Ishikawa (cell line): ENCODE results near the gene PEDS1.

Source experiments
- CEBPB ChIP-seq: IDR thresholded peaks from 2 replicates; pipeline ENCODE4 v1.6.1; 2012
- CREB1 ChIP-seq: IDR thresholded peaks from 2 replicates; pipeline ENCODE4 v1.6.1; 2012; ENCODE audit warnings: low read depth
- EGR1 ChIP-seq: IDR thresholded peaks from 2 replicates; pipeline ENCODE4 v1.6.1; 2012
- EP300 ChIP-seq: IDR thresholded peaks from 2 replicates; pipeline ENCODE4 v1.6.1; 2012; ENCODE audit warnings: borderline replicate concordance
- FOXM1 ChIP-seq: IDR thresholded peaks from 2 replicates; pipeline ENCODE4 v1.6.1; 2012; ENCODE audit warnings: low read depth, borderline replicate concordance
- NFIC ChIP-seq: IDR thresholded peaks from 2 replicates; pipeline ENCODE4 v1.6.1; 2012
- RAD21 ChIP-seq: IDR thresholded peaks from 2 replicates; pipeline ENCODE4 v1.6.1; 2012; ENCODE audit warnings: low read depth
- TAF1 ChIP-seq: IDR thresholded peaks from 2 replicates; pipeline ENCODE4 v1.6.1; 2012; ENCODE audit warnings: low read depth, mild to moderate bottlenecking
- TCF12 ChIP-seq: IDR thresholded peaks from 2 replicates; pipeline ENCODE4 v1.6.1; 2012; ENCODE audit warnings: low read depth
- TEAD4 ChIP-seq: IDR thresholded peaks from 2 replicates; pipeline ENCODE4 v1.6.1; 2012
- YY1 ChIP-seq: IDR thresholded peaks from 2 replicates; pipeline ENCODE4 v1.6.1; 2012; ENCODE audit warnings: low read depth
- ZBTB7A ChIP-seq: IDR thresholded peaks from 2 replicates; pipeline ENCODE4 v1.6.1; 2012; ENCODE audit warnings: low read depth
- TF ChIP-seq, protein P1 (sequence below): IDR thresholded peaks from 2 replicates; pipeline ENCODE4 v1.6.1; 2012
- TF ChIP-seq, protein P2 (sequence below): IDR thresholded peaks from 2 replicates; pipeline ENCODE4 v1.6.1; 2012
- TF ChIP-seq, protein P3 (sequence below): IDR thresholded peaks from 2 replicates; pipeline ENCODE4 v1.6.1; 2012; ENCODE audit warnings: low read depth, mild to moderate bottlenecking

The PEDS1 gene

DNA sequence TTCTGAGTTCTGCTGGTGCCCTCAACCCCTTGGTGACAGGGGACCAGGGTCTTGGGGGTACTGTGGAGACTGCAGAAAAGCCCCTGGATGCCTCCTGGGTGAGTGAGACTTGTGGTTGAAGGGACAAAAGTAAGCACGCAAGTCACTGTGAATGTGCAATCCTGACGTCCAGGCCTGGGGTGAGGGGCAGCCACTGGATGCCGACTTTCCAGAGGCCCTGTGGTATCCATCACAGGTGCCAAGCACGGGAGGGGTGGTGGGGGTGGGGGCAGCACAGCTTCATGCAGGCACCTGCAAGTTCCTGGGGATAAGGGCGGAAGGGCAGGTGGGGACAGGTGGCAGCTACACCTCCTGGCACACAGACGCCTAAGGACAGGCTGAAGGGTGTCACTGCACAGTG lies 20.5 kb downstream of the PEDS1 start:
- TF ChIP-seq TAF1 = no peak
- TF ChIP-seq, protein P1, sequence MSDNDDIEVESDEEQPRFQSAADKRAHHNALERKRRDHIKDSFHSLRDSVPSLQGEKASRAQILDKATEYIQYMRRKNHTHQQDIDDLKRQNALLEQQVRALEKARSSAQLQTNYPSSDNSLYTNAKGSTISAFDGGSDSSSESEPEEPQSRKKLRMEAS = no peak
- TF ChIP-seq TCF12 = no peak
- no peak for TF ChIP-seq EGR1
- TF ChIP-seq ZBTB7A = no peak
- TF ChIP-seq CEBPB = no peak
- TF ChIP-seq, protein P2, sequence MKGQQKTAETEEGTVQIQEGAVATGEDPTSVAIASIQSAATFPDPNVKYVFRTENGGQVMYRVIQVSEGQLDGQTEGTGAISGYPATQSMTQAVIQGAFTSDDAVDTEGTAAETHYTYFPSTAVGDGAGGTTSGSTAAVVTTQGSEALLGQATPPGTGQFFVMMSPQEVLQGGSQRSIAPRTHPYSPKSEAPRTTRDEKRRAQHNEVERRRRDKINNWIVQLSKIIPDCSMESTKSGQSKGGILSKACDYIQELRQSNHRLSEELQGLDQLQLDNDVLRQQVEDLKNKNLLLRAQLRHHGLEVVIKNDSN = no peak
- TF ChIP-seq NFIC = no peak
- no peak for TF ChIP-seq RAD21
- no peak for TF ChIP-seq TEAD4
- TF ChIP-seq EP300 = no peak
- TF ChIP-seq, protein P3, sequence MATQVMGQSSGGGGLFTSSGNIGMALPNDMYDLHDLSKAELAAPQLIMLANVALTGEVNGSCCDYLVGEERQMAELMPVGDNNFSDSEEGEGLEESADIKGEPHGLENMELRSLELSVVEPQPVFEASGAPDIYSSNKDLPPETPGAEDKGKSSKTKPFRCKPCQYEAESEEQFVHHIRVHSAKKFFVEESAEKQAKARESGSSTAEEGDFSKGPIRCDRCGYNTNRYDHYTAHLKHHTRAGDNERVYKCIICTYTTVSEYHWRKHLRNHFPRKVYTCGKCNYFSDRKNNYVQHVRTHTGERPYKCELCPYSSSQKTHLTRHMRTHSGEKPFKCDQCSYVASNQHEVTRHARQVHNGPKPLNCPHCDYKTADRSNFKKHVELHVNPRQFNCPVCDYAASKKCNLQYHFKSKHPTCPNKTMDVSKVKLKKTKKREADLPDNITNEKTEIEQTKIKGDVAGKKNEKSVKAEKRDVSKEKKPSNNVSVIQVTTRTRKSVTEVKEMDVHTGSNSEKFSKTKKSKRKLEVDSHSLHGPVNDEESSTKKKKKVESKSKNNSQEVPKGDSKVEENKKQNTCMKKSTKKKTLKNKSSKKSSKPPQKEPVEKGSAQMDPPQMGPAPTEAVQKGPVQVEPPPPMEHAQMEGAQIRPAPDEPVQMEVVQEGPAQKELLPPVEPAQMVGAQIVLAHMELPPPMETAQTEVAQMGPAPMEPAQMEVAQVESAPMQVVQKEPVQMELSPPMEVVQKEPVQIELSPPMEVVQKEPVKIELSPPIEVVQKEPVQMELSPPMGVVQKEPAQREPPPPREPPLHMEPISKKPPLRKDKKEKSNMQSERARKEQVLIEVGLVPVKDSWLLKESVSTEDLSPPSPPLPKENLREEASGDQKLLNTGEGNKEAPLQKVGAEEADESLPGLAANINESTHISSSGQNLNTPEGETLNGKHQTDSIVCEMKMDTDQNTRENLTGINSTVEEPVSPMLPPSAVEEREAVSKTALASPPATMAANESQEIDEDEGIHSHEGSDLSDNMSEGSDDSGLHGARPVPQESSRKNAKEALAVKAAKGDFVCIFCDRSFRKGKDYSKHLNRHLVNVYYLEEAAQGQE = no peak
- no peak for TF ChIP-seq FOXM1

DNA sequence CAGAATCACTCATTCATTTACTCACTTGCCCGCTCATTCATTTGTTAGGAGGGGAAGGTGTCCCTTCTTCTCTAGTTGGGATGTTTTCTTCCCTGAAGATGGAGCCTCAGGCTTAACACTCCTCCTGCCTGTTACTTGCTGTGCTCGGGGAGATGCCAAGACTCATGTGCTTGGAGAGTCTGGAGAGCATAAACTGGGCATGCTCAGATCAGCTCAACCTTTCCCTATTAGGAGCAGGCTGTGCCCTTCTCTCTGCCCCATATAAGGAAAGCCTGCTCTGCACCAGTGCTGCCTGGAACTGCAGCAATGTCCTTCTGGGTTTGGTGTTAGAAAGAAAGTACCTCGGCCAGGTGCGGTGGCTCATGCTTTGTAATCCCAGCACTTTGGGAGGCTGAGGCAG lies 22.5 kb downstream of the PEDS1 start:
- TF ChIP-seq FOXM1 (no peak), EP300 (no peak), TAF1 (no peak), EGR1 (no peak), CREB1 (no peak), TEAD4 (no peak), NFIC (no peak), YY1 (no peak), CEBPB (no peak), TCF12 (no peak), ZBTB7A (no peak), RAD21 (no peak)
- TF ChIP-seq, protein P1 = no peak
- TF ChIP-seq, protein P3 = no peak
- TF ChIP-seq, protein P2 = no peak

DNA sequence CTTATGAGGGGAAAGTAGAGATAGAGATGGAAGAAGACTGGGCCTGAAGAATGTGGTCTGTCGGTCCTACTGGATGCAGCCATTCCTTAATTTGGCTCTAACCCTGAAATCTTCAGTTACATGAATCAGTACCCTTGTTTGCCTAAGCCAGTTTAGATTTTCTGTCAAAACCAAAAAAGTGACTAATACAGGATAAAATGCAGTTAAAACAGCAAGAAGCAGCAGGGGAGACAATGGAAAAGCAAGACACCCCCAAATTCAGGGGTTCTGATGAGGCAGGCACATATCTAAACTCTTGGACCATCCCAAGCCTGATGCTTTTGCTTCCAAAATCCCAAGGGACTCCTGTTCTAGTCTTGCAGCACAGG lies 23.2 kb downstream of the PEDS1 start:
- TF ChIP-seq EP300 (no peak), TCF12 (no peak), TEAD4 (no peak), TAF1 (no peak), NFIC (no peak)

DNA sequence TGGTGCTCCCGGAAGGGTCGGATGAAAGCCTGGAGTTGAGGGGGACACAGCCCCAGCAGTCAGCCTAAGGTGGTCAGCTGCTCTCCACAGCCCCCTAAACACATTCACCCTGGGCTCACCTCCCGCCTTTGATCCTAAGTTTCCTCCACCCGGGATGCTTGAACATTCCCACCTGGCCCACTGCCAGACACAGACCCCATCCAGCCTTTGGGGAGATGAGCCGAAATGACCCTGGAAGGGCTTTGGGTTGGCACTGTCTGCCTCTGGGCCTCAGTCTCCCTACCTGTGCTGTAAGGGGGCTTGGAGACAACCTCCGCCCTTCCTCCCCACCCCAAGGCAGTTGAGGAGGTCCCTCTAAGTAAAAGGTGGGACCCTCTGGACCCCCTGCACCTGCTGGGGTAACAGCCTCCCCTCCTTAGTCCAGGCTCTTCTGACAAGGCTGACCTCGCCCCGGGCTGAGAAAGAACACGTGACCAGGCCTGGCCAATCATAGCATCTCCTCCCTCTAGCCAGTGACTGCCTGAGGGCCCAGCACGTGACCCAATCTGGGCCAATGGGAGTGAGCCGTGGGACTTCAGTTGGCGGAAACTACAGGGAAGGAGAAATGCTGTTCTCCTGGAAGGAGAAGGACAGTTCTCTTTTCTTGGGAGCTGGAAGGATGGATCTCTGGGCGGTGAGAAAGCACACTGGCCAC lies 23.7 kb downstream of the PEDS1 start:
- TF ChIP-seq, protein P2 = peak; percentile 95
- no peak for TF ChIP-seq TCF12

DNA sequence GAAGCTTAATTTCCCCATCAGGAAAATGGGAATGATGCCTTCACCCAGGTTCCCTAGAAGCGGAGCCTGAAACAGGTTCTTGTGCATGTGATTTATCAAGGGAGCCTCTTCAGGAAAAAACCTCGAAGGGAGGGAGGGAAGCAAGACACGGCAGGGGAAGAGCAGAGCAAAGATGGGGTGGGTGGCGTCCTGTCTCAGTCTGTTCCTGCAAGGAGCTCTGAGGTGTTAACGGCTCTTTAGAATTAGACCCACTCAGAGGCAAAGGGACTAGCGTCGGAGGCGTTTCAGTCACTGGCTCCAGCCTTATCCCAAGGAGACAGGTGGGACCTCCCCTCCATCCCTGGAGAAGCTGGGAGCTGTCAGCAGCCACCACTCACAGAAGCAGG lies 25.0 kb downstream of the PEDS1 start:
- TF ChIP-seq EP300 (no peak), YY1 (no peak), CREB1 (no peak), TAF1 (no peak), ZBTB7A (no peak), RAD21 (no peak), NFIC (no peak)
- TF ChIP-seq, protein P1 = no peak
